OCI-LY3 (cell line): ENCODE results near the gene ACTR5.

Source experiments
- EZH2phosphoT487 ChIP-seq: fragments of 200-600 bp; shearing (Covaris generic); IDR thresholded peaks from 2 replicates; pipeline ENCODE4 v1.6.1; 2018; ENCODE audit warnings: antibody characterized with exemption, mixed run types, low read depth
- TF ChIP-seq, protein P1 (sequence below): fragments of 200-600, 300-600 bp; sonication (generic); IDR thresholded peaks from 2 replicates; pipeline ENCODE4 v1.5.1; 2014; ENCODE audit warnings: antibody characterized with exemption, low read length, low read depth

DNA sequence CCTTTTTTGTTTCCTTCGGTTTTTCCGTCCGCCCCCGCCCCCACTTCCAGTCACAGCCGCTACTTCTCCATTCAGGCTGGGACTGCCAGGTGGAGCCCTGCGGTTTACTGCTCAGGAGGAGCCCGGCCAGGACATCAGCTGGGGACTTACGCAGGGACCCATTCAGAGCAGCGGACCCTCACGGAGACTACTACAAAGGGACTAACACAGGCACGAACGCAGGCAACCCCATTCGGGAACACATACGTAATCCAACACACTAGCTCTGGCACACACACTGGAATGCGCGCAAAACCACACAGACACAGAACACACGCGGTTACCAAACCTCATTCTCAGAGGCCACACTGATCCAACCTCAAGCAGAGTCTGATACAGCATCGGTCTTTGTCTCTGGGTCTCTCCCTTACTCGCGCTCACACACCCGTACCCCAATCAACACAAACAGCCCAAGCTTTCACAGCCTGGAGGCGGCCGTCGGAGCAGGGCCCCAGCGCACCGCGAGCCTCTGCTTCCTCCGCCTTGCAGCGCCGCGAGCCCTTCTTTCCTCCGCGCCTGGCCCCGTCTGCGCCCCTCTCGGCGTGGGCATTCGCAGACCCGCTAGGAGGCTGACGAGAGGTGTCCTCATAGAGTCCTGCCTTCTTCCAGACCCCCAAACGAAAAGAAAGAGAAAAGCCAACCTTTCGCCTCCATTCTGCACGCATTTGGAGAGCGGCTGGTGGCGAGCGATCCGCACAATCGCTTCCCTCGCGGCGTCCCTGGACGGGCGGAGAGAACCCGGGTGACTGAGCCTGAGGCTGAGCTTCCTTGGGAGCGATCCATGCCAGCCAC, 25.0 kb upstream of the ACTR5 start:
- TF ChIP-seq, protein P1, sequence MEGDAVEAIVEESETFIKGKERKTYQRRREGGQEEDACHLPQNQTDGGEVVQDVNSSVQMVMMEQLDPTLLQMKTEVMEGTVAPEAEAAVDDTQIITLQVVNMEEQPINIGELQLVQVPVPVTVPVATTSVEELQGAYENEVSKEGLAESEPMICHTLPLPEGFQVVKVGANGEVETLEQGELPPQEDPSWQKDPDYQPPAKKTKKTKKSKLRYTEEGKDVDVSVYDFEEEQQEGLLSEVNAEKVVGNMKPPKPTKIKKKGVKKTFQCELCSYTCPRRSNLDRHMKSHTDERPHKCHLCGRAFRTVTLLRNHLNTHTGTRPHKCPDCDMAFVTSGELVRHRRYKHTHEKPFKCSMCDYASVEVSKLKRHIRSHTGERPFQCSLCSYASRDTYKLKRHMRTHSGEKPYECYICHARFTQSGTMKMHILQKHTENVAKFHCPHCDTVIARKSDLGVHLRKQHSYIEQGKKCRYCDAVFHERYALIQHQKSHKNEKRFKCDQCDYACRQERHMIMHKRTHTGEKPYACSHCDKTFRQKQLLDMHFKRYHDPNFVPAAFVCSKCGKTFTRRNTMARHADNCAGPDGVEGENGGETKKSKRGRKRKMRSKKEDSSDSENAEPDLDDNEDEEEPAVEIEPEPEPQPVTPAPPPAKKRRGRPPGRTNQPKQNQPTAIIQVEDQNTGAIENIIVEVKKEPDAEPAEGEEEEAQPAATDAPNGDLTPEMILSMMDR, result no peak
- TF ChIP-seq EZH2phosphoT487, result no peak
